ENCODE results near the gene ANXA8. TPM values are rescaled to one million over a fixed set of nuclear protein-coding genes. Genes with fewer than 3 reads are reported as not detected.
"Not testable (repeated sequence)": the region's sequence is repeated elsewhere in the genome, so short reads cannot be mapped to it uniquely, and the experiment has no call there.

Gene ANXA8
- total RNA-seq, 1 experiment from 2014 or later: 0.22 TPM

- not testable (repeated sequence) for H3K79me2 ChIP-seq (ENCODE audit: insufficient read depth, low read length); H3K27me3 Mint-ChIP-seq (ENCODE audit: low read depth); H3K56ac ChIP-seq (ENCODE audit: insufficient read length, low read depth, low read length); H2BK12ac ChIP-seq (ENCODE audit: insufficient read length, low read depth, low read length); H3K9me3 ChIP-seq (ENCODE audit: control insufficient read depth, low read depth, low read length); H2BK5ac ChIP-seq (ENCODE audit: insufficient read length, low read length); H2BK20ac ChIP-seq (ENCODE audit: low read depth, low read length, poor library complexity, severe bottlenecking); H3K14ac ChIP-seq (ENCODE audit: insufficient read depth, low read length); H3K4me1 ChIP-seq (ENCODE audit: insufficient read depth, low read length); H3K27ac ChIP-seq (ENCODE audit: insufficient read length, low read depth, low read length); H4K20me1 ChIP-seq (ENCODE audit: control insufficient read depth, insufficient read depth, insufficient read length); H2AFZ ChIP-seq (ENCODE audit: low read length); H3K4me1 Mint-ChIP-seq; H3K4me2 ChIP-seq (ENCODE audit: insufficient read depth, insufficient read length, low read length); H2AK5ac ChIP-seq (ENCODE audit: insufficient read length, low read length); H3K27me3 ChIP-seq (ENCODE audit: insufficient read depth, low read length); H3K18ac ChIP-seq (ENCODE audit: insufficient read length, low read depth, low read length); H3K36me3 Mint-ChIP-seq (ENCODE audit: insufficient read depth in 1 of 3, low read depth in 3 of 3); H3K23me2 ChIP-seq (ENCODE audit: insufficient read length, low read depth, low read length, poor library complexity, severe bottlenecking); H4K8ac ChIP-seq (replicated peaks; ENCODE audit: insufficient read length, low read depth, low read length); H3K4me3 Mint-ChIP-seq; H3K9ac ChIP-seq (ENCODE audit: extremely low read depth, insufficient read length, low read length); H4K5ac ChIP-seq (ENCODE audit: insufficient read length, low read depth, low read length); H3K27ac Mint-ChIP-seq; H3K4ac ChIP-seq (ENCODE audit: low read depth, low read length); H2BK15ac ChIP-seq (ENCODE audit: low read depth, low read length); H2BK120ac ChIP-seq (ENCODE audit: low read depth, low read length, poor library complexity, severe bottlenecking); H3T11ph ChIP-seq (ENCODE audit: low read length); H3K23ac ChIP-seq (ENCODE audit: insufficient read length, low read depth, low read length); DNase-seq; H3K79me1 ChIP-seq (ENCODE audit: insufficient read depth, low read depth, low read length, poor library complexity, severe bottlenecking); H3K9me3 Mint-ChIP-seq; H4K91ac ChIP-seq (ENCODE audit: insufficient read length, low read depth, low read length)
- no CpG with 5 or more reads among the region's 9 CpGs for WGBS (ENCODE audit: extremely low coverage, insufficient read length, low lambda C conversion rate)
Measured at GRCh38 chr10:47502313-47502712, 18.4 kb upstream of the ANXA8 start.

- H3K4ac ChIP-seq (ENCODE audit: low read depth, low read length); H3K27ac Mint-ChIP-seq; H3T11ph ChIP-seq (ENCODE audit: low read length); H3K4me3 Mint-ChIP-seq; DNase-seq; H2BK12ac ChIP-seq (ENCODE audit: insufficient read length, low read depth, low read length); H4K20me1 ChIP-seq (ENCODE audit: control insufficient read depth, insufficient read depth, insufficient read length); H3K36me3 Mint-ChIP-seq (ENCODE audit: insufficient read depth in 1 of 3, low read depth in 3 of 3); H3K27me3 Mint-ChIP-seq (ENCODE audit: low read depth); H2AFZ ChIP-seq (ENCODE audit: low read length); H3K56ac ChIP-seq (ENCODE audit: insufficient read length, low read depth, low read length); H3K23me2 ChIP-seq (ENCODE audit: insufficient read length, low read depth, low read length, poor library complexity, severe bottlenecking); H4K8ac ChIP-seq (replicated peaks; ENCODE audit: insufficient read length, low read depth, low read length); H3K27ac ChIP-seq (ENCODE audit: insufficient read length, low read depth, low read length); H3K79me1 ChIP-seq (ENCODE audit: insufficient read depth, low read depth, low read length, poor library complexity, severe bottlenecking); H3K4me2 ChIP-seq (ENCODE audit: insufficient read depth, insufficient read length, low read length); H3K23ac ChIP-seq (ENCODE audit: insufficient read length, low read depth, low read length); H3K9ac ChIP-seq (ENCODE audit: extremely low read depth, insufficient read length, low read length); H3K79me2 ChIP-seq (ENCODE audit: insufficient read depth, low read length); H3K9me3 ChIP-seq (ENCODE audit: control insufficient read depth, low read depth, low read length); H4K5ac ChIP-seq (ENCODE audit: insufficient read length, low read depth, low read length); H2BK5ac ChIP-seq (ENCODE audit: insufficient read length, low read length); H4K91ac ChIP-seq (ENCODE audit: insufficient read length, low read depth, low read length); H3K18ac ChIP-seq (ENCODE audit: insufficient read length, low read depth, low read length); H2BK120ac ChIP-seq (ENCODE audit: low read depth, low read length, poor library complexity, severe bottlenecking); H3K4me1 ChIP-seq (ENCODE audit: insufficient read depth, low read length); H2BK15ac ChIP-seq (ENCODE audit: low read depth, low read length); H3K27me3 ChIP-seq (ENCODE audit: insufficient read depth, low read length); H3K9me3 Mint-ChIP-seq; H3K14ac ChIP-seq (ENCODE audit: insufficient read depth, low read length); H3K4me1 Mint-ChIP-seq; H2BK20ac ChIP-seq (ENCODE audit: low read depth, low read length, poor library complexity, severe bottlenecking); H2AK5ac ChIP-seq (ENCODE audit: insufficient read length, low read length): not testable (repeated sequence)
- WGBS (ENCODE audit: extremely low coverage, insufficient read length, low lambda C conversion rate): no CpG with 5 or more reads among the region's 6 CpGs
Measured at GRCh38 chr10:47494226-47494625, 10.3 kb upstream of the ANXA8 start.
